GM21447 (cell line): ENCODE data around the gene MYO5A.
"Not testable (repeated sequence)": the region's sequence is repeated elsewhere in the genome, so short reads cannot be mapped to it uniquely, and the experiment has no call there.

ENCODE experiments used
- ATAC-seq: cut with Tn5 transposase; IDR thresholded peaks from one replicate; pipeline ENCODE4 v1.9.1; 2021; ENCODE audit not compliant: unreplicated experiment

The MYO5A gene

DNA sequence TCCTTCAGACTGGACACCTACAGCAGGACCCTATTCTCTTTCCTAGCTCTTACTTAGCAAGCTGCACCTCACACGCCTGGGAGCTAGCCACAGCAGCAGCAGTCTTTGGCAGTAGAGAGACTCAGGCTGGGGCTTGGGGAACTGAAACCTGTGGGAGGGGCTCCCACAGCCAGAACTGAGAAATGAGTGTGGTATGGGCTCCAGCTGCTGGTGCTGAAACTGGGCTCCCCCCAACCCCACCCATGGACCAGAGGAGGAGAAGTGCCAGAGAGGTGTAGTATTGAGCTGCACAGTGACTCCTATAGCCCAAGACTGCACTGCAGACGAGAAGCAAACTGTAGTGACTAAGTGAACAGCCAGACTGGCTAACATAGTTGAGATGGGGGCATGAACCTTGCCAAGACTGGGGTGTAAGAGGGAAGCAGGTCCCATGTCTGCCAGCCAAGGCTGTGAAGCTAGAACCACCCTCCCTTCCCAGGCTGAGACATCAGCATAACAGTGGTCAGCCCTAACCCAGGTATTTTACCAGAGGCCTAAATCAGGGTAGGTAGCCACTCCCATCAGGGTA lies 62.5 kb downstream of the MYO5A start:
- ATAC-seq, result peak; percentile 90

DNA sequence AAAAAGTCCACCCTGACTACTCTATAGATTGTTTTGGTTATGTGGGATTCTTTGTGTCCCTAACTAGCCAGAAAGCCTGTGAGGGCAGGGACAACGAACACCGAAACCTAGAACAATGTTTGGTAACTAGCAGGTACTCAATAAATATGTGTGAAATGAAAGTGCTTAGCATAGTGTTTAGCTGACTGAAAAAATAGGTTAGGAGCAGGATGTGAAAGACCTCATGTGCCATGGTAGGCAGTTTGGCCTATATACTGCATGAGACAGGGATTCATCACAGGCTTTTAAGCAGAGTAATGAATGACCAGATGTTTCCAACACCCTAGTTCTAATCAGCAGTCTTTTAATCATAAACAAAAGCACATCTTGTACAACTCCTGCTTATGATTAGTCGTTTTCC lies 64.2 kb downstream of the MYO5A start:
- ATAC-seq, result peak; percentile 62

DNA sequence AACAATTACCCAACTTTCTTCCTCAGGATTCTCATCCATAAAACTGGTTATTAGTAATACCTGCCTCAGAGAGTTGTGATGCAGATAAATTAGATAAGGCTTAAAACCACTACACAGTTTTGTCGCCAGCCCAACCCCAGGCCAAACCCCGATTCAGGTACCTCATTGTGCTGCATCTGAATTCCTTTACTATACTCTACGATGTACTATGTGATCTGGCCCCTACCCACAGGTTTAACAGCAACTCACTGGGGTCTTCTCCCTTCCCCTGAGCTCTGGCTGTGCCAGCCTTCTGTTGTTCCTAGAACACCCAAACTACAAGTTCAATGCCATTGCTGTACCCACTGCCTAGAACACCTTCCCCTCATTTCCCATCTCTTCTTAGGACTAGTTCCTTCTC lies 64.6 kb downstream of the MYO5A start:
- no peak for ATAC-seq

DNA sequence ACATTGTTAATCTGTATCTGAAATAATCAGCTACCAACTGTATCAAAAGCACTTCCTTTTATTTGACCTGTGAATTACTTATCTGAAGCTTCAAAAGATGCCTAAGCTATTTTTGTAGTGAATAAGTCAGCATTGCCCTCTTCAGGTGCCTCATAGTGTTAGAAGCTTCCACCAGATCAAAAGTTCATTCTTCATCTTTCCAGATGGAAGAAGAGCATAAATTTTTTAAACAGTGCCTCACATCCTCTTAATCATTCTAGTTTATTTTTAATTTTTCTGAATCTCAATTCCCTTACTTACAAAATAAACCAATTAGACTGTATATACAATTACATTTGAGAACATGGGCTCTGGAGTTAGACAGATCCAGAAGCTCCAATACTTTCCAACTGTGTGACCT lies 65.0 kb downstream of the MYO5A start:
- ATAC-seq, result no peak

DNA sequence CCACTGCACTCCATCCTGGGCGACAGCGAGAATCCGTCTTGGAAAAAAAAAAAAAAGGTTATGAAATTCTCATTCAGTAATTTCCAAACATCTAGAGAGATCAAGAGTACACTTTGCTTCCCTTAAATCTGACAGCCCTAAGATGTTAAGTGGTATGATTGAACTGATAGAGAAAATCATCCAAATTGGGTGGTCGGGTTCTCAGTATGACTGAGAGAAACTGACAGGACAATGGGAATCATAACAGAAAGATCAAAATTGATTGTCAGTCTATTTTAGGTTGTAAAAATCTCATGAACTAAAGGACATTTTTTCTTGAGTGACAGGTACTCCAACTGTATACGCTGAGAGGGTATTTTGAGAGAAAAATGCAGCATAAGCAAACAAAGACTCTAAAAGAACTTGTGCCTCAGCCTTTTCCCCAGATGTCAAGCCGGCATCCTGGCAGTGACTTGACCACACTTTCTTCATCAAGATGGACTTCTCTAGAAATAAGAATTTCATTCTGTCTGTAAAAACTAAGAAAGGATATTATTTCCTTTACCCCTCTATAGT lies 65.8 kb downstream of the MYO5A start:
- no peak for ATAC-seq

DNA sequence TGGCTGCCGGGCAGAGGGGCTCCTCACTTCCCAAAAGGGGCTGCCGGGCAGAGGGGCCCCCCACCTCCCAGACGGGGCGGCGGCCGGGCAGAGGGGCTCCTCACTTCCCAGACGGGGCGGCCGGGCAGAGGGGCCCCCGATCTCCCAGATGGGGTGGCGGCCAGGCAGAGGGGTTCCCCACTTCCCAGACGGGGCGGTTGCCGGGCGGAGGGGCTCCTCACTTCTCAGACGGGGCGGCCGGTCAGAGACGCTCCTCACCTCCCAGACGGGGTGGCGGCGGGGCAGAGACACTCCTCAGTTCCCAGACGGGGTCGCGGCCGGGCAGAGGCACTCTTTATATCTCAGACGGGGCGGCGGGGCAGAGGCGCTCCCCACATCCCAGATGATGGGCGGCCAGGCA lies 69.0 kb downstream of the MYO5A start:
- not testable (repeated sequence) for ATAC-seq

DNA sequence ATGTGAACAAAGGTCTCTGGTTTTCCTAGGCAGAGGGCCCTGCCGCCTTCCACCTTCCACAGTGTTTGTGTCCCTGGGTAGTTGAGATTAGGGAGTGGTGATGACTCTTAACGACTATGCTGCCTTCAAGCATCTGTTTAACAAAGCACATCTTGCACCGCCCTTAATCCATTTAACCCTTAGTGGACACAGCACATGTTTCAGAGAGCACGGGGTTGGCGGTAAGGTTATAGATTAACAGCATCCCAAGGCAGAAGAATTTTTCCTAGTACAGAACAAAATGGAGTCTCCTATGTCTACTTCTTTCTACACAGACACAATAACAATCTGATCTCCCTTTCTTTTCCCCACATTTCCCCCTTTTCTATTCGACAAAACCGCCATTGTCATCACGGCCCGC lies 69.4 kb downstream of the MYO5A start:
- not testable (repeated sequence) for ATAC-seq

DNA sequence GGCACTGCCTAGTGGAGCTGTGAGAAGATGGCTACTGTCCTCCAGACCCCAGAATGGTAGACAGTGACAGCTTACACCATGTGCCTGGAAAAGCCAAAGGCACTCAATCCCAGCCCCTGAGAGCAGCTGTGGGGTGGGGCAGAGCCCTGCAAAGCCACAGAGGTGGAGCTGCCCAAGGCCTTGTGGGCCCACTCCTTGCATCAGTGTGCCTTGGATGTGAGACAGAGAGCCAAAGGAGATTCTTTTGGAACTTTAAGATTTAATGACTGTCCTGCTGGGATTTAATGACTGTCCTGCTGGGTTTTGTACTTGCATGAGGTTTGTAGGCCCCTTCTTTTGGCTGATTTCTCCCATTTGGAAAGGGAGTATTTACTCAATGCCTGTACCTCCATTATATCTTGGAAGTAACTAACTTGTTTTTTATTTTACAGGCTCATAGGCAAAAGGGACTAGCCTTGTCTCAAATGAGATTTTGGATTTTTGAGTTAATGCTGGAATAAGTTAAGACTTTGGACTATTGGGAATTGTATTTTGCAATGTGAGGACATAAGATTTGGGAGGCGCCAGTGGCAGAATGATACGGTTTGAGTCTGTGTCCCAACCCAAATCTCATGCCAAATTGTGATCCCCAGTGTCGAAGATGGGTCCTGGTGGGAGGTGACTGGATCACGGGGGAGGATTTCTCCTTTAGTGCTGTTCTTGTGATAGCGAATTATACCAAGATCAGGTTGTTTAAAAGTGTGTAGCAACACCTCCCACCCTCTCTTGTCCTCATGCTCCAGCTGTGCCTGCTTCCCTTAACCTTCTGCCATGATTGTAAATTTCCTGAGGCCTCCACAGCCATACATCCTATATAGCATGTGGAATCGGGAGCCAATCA lies 80.4 kb downstream of the MYO5A start:
- ATAC-seq, result no peak

DNA sequence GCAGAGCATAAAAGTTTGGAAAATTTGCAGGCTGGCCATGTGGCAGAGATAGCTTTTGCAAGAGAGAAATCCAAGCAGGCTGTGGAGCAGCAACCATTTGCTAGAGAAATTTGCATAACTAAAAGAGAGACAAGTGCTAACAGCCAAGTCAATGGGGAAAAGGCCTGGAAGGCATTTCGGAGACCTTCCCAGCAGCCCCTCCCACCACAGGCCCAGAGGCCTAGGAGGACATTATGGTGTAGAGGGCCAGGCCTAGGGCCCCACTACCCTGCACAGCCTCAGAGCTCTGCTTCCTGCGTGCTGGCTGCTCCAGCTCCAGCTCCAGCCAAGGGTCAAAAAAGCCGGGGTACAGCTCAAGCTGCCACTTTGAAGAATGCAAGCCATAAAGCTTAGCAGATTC lies 82.7 kb downstream of the MYO5A start:
- no peak for ATAC-seq

DNA sequence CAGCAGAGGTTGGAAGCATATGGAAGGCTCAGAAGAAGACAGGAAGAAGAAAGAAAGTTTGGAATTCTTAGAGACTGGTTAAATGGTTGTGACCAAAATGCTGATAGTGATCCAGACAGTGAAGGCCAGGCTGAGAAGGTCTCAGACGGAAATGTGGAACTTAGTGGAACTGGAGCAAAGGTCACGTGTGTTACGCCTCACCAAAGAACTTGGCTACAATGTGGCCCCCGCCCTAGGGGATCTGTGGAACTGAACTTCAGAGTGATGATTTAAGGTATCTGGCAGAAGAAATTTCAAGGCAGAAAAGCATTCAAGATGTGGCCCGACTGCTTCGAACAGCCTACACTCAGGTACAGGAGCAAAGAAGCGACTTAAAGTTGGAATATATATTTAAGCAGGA lies 83.1 kb downstream of the MYO5A start:
- ATAC-seq, result no peak

DNA sequence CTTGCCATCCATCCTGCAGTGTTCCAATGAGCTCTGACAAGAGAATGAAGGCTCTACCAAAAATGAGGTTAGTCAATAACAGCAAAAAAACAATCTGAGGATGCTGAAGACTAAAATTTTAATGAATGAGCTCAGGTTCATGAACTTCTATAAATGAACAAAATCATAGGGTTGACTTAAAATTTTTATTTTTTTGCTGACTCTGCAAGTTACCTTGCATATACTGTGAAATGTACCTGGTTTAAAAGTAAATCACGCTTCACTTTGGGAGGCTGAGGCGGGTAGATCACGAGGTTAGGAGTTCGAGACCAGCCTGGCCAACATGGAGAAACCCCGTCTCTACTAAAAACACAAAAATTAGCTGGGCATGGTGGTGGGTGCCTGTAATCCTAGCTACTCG lies 85.5 kb downstream of the MYO5A start:
- ATAC-seq, result not testable (repeated sequence)

DNA sequence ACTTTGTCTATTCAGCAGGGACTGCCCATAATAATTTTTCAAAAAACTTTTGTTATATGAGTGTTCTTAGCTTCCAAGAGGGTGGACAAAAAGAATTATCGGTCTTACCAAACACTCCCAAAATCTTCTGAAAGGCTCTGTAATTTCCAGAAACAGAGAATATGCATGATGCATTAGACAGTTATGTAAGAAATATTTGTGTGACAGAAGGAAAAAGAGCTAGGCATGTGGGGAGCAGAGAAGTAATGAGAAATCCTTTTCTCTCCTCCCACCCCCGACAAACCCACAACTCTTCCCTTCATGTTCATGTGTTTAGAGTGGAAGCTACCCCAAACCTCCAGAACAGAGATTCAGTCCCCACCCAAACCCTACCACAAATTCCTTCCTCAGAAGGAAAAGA lies 86.8 kb downstream of the MYO5A start:
- ATAC-seq, result no peak

DNA sequence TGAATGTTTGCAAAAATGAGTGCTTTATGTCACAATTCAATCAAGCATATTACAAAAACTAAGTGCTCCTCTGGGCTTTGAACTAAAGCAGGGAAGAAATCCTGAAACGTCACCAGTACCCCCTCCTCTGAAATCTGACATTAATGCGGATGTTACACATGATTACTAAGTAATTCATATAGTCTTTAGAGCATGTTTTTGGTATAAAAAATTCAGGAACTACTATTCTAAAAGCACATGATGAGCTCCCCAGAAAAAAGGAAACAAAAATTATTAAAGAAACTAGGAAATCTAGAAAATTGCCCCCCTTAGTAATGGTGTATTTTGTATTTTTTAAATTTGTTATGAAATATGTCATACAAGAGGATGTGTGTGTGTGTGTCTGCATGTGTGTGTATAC lies 87.7 kb downstream of the MYO5A start:
- no peak for ATAC-seq

DNA sequence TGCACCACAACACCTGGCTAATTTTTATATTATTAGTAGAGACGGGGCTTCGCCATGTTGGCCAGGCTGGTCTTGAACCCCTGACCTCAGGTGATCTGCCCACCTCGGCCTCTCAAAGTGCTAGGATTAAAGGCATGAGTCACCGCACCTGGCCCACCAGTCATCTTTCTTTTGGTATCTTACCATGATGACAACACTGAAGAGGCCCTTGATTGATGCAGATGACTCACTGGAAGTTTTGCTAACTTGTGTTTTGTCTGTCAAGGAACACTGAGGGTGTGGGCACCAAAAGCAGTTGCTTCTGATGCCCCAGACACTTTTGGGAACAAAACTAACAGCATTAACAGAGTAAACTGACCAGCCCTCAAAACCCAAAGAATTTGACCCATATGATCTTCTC lies 88.3 kb downstream of the MYO5A start:
- no peak for ATAC-seq

DNA sequence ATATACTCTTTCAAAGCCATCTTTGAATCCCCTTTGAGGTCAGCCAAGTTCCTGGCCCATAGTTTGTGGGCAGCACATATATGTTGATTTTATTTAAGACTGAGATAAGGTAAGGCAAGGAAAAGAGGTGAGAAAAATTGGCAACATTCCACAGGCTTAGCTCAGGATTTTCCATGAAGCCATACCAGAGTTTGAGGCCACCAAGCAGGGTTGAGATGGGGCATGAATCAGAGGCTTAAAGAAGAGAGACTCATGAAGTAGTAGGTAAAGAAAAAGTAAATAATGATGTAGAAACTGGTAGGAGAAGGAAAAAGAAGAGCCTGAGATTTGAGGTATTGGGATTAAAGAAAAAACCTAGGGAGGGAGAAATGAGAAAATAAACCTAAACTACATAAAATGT lies 89.2 kb downstream of the MYO5A start:
- no peak for ATAC-seq

DNA sequence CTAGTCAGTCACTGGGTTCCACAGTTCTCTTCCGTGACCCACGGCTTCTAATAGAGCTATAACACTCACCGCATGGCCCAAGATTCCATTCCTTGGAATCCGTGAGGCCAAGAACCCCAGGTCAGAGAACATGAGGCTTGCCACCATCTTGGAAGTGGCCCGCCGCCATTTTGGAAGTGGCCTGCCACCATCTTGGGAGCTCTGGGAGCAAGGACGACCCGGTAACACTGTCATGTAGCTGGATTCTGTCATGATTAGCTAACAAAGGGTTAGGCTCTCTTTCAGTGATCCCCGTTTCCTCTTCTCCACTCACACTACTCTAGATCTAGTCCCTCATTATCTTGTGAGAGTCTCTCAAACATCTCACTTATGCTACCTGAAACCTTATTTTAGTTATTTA lies 89.6 kb downstream of the MYO5A start:
- ATAC-seq, result not testable (repeated sequence)

DNA sequence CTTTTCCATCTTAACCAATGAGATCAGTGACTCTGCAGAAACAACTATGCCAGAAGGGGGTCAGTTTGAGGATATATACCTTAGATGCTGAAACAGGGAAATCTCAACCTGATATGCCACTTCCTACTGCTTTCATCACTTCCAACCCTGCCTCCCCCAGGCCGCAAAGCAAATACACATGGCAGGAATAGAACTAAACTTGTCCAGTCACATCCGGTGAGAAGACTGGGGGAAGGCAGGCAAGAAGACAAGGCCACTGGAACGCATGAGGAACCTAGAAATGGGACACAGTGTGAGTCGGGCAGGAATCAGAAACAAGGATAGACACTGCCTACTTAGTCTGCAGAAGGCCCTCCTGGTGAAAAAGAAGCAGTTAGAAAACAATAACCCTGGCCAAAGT lies 90.6 kb downstream of the MYO5A start:
- no peak for ATAC-seq

DNA sequence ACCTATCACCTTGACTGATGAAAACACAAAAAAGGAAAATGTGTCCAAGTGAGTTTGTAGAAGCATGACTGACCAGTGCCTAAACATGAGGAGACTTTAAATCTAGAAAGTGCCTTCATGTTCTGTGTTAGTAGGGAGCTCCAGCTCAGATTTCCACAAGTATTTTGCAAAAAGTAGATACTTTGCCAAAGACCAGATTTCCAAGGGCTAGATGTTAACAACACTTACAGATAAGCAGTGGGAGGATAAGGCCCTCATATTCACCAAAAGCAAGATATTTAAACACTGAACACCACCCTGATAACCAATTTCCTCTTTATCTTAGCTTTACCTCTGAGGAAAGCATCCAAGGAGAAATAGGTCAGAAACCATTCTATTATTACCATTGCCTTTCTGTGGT lies 91.0 kb downstream of the MYO5A start:
- ATAC-seq, result no peak

DNA sequence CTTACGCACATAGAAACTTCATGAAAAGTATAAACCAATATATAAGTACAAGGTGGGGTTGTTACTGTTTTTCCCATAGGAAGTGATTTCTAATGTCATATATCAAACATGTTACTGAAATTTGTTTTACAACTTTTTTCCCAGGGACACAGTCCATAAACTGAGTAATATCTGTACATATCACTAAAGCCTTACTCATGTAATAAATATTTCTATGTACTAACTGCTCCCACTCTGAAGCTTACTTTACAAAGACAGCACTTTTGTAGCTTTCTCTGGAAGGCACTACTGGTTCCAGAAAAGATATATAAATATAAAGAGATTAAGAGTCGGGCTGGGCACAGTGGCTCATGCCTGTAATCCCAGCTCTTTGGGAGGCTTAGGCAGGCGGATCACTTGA lies 91.7 kb downstream of the MYO5A start:
- no peak for ATAC-seq

DNA sequence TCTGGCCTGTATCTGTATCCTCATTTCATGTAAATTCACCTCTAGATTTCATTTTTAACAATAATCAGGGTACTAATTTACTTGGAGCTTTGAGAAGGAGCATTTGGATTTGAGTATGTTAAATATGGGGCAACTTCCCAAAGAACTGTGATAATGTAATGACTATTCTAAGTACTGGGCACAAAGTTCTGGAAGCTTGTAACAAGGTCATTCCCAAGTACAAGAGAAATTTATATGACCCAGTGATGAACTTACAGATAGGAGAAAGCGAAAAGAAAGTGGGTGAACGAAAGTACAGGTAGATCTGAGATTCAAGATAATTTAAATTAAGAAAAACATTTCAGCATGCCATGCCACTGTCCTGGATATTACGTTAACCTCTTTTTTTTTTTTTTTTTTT lies 93.8 kb downstream of the MYO5A start:
- no peak for ATAC-seq

DNA sequence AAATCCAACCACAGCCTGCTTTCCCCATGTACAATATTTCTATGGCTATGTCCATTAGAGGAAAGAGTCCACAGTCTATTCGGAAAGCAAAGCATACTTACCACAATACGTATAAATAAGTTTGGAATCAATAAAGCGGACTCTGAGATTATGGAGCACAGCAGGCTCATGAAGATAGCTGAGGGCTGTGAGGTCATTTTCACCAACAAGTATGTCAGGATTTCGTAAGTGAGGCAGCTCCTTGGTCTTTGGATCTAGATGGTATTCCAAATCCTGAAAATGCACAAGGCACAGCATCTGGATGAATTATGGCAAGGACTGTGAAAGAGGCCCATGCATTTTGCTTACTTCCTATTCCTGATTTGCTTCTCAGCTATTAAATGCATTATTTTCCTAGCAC lies 100.4 kb downstream of the MYO5A start:
- ATAC-seq, result no peak

DNA sequence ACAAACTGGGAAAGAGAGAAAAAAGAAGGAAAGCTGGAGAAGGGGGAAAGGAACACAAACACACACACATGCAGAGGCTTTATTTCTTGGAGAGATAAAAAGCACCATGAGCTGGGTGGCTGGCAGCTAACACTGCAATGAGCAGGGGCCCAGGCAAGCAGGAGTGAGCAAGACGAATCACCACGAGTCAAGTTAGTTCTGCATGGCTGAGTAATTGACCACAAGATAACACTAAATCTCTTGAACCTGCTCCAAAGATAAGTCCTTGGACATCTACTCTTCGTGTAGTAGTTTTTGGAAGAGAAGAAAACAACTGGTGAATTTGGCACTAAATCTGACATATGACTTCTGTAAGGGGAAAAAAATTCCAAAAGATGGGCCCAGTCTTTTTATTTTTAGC lies 100.9 kb downstream of the MYO5A start:
- no peak for ATAC-seq
